C4-2B (cell line): ENCODE data around the gene CHID1.

Experiments used
- H3K27ac ChIP-seq: fragments of 450-650 bp; 2 replicates; pipeline ENCODE4 v1.5.1; 2017
- CTCF ChIP-seq: fragments of 450-650 bp; conservative IDR thresholded peaks from 2 replicates; pipeline ENCODE4 v1.5.1; 2017; ENCODE audit warnings: mild to moderate bottlenecking
- ZFX ChIP-seq: fragments of 450-650 bp; IDR thresholded peaks from 2 replicates; pipeline ENCODE4 v1.6.1; 2017

The CHID1 gene

GRCh38 chr11:908273-908672 is 2.3 kb downstream of the CHID1 start:
- H3K27ac ChIP-seq: no peak overlapping the region

GRCh38 chr11:907668-908067 is 2.9 kb downstream of the CHID1 start:
- H3K27ac ChIP-seq: no peak overlapping the region
- TF ChIP-seq CTCF (no peak), ZFX (no peak)

More at GRCh38 chr11:908273-908672, 2.3 kb downstream of the CHID1 start:
- TF ChIP-seq ZFX (no peak), CTCF (no peak)

- no peak for TF ChIP-seq CTCF
- TF ChIP-seq ZFX: no peak
- H3K27ac ChIP-seq: no peak overlapping the region
Measured at GRCh38 chr11:905952-906351, 4.7 kb downstream of the CHID1 start.

GRCh38 chr11:904380-904779 is 6.2 kb downstream of the CHID1 start:
- H3K27ac ChIP-seq: no peak overlapping the region
- no peak for TF ChIP-seq CTCF

GRCh38 chr11:901452-902061 is 9.1 kb downstream of the CHID1 start:
- no peak overlapping the region for H3K27ac ChIP-seq
- TF ChIP-seq ZFX (no peak), CTCF (no peak)

- TF ChIP-seq CTCF (no peak), ZFX (no peak)
- no peak overlapping the region for H3K27ac ChIP-seq
Measured at GRCh38 chr11:900545-900944, 10.1 kb downstream of the CHID1 start.

- H3K27ac ChIP-seq: no peak overlapping the region
- TF ChIP-seq ZFX (no peak), CTCF (no peak)
Measured at GRCh38 chr11:899724-900123, 10.9 kb downstream of the CHID1 start.
